IPS-NIHi11 (cell line): ENCODE results near the gene TOM1L2.
"Not testable (repeated sequence)": the region's sequence is repeated elsewhere in the genome, so short reads cannot be mapped to it uniquely, and the experiment has no call there.

Experiments
- DNase-seq: peaks from one replicate; pipeline ENCODE4 v3.0.0; 2012; ENCODE audit warnings: mixed read lengths, low spot score

Gene TOM1L2

DNA sequence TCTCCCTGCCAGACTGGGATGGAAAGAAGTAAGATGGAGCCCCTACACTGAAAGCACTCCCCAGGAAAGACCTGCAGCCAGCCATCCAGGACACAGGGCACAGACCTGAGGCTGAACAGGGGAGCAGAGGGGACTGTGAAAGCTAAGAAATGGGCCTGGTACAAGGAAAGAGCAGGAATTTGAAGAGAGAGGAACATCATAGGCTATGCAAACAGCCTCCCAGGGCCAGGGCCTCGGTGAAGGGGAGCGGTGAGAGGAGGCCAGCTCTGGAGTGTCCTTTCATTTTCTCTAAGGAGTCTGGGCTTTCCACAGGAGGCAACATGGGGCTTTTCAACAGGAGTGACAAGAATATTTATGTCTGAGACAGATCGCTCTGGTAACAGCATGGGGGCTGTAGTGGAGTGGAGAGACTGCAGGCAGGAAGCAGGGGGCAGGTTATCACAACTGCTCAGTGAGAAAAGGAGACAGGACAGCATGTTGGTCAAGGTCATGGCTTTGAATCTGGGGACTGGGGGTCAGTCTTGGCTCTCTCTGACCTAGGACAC, 50.1 kb downstream of the TOM1L2 start:
- DNase-seq, result no peak

DNA sequence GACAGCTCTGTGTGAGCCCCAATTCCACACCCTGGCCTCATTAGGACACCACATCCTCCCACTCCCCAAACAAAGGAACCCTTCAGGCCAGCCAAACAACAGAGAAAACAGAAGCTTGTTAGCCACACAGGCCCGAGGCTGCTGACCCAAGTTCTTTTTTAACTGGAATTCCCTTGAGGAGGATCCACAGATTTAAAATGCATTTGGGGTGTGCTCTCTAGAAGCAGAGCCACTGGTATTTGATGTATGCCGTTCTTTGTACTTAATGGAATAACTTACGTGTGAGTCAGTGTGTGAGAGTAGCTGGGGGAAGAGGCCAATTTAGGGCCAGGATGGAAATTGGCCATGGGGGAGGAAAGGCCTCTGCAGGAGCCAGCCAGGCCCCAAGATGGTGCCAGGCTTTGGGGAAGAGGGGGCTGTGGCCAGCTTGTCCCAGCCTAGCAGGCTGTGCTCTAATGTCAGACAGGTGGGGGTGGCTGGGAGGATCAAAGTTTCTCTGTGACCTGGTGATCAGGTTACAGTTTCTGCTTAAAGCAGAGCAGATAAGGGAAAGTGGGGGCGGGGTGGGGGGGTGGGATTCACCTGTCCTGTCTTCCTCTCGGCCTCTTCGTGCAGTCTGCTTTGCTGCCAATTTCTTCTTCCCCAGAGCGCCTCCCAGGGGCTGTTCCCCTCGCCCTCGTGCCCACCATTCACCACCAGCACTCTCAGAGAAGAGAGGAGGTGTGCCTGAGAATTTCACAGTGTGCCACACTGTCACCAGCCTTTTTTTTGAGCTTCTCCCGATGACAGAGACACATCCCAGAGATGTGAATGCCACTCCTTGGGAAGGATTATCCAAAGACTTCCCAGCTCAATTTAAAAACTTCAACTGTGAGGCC, 50.8 kb downstream of the TOM1L2 start:
- DNase-seq, result no peak

DNA sequence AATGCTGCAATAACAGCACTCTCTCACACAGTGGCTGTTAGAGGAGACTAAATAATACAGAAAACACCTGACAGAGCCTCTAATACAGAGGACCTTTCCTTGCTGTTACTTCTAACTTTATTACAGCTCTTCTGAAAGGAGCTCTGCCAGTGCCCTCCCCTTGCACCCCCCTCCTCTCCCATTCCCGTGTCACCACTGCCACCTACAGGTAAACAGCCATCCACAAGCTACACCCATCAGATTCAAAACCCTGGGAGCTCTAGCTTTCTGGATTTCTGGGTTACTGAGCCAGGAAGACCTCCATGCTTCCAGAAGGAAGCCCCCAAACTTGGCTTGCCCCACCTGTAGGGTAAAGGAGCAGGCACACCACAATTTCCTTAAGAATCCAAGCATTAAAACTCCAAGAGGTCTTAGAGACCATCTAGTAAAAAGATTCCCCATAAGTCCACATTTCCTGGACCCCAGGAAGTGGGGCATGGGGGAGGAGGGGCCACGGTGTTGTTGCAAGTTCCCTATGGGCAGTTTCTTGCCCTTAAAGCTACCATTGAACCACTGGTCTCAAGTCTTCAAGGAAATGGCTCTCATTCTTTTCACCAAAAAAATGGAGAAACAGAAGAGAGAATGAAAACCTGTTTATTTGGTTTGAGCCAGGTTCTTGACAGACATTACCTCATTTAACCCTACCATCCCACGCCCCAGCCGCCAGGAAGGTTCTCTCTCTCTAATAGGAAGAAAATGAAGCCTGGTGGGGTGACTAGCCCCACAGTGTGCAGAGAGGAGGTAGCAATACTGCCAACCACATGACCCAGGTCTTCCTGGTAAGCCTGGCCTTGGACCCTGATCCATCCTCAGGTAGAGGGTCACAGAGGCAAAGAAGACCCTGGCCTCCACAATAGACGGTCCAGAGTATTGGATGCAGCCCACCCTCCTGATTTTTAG, 52.8 kb downstream of the TOM1L2 start:
- DNase-seq, result peak; percentile 81

DNA sequence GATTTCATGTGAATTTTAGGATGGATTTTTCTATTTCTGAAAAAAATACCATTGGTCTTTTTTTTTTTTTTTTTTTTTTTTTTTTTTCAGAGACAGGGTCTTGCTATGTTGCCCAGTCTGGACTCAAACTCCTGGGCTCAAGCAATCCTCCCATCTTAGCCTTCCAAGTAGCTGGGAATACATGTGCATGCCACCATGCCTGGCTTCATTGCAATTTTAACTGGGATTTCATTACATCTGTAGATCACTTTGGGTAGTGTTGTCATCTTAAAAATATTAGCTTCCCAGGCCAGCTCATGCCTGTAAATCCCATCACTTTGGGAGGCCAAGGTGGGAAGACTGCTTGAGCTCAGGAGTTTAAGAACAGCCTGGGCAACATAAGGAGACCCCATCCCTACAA, 54.8 kb downstream of the TOM1L2 start:
- no peak for DNase-seq

DNA sequence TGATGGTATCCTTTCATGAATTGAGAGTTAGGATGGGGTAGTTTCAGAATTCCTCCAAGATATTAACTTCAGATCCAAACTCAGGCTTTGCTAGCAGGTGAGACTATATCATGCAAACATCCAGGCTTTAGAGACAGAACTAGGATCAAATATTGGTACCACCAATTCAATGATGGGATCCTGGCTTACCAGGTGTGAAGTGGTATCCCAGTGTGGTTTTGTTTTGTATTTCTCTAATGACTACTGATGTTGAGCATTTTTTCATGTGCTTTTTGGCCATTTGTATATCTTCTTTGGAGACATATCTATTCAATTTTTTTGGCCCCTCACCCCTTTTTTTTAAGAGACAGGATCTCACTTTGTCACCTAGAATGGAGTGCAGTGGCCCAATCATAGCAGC, 57.0 kb downstream of the TOM1L2 start:
- no peak for DNase-seq

DNA sequence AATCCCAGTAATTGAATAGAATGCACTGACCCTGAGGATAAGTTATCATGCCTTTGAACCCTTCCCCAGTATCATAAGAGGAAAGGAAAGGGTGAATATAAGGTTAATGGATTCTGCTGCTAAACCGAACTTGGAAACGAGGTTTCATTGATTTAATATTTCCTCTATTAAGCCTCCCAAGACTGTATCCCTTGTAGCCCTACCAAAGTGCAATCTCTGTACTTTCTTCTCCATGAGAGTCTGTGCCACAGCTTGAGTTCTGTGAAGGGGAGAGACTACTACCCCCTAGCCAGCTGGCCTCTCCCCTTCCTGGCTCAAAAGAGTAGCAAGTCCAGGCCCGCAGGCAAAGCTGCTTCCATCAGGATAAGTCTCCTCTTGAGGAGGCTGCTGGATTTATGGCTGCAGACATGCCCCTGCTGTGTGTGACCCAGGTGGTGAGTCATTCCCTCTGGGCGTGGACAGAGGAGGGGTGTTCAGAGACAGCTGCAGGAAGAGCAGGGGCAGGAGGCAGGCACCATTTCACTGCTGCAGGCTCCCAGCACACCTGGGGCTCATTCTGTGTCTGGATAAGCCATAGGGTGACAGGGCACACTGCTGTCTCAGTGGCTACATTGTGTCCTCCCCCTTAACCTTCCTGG, 58.4 kb downstream of the TOM1L2 start:
- peak; percentile 72 for DNase-seq

DNA sequence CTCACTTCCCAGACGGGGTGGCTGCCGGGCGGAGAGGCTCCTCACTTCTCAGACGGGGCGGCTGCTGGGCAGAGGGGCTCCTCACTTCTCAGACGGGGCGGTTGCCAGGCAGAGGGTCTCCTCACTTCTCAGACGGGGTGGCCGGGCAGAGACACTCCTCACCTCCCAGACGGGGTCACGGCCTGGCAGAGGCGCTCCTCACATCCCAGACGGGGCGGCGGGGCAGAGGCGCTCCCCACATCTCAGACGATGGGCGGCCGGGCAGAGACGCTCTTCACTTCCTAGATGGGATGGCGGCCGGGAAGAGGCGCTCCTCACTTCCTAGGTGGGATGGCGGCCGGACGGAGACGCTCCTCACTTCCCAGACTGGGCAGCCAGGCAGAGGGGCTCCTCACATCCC, 59.9 kb downstream of the TOM1L2 start:
- DNase-seq, result not testable (repeated sequence)

DNA sequence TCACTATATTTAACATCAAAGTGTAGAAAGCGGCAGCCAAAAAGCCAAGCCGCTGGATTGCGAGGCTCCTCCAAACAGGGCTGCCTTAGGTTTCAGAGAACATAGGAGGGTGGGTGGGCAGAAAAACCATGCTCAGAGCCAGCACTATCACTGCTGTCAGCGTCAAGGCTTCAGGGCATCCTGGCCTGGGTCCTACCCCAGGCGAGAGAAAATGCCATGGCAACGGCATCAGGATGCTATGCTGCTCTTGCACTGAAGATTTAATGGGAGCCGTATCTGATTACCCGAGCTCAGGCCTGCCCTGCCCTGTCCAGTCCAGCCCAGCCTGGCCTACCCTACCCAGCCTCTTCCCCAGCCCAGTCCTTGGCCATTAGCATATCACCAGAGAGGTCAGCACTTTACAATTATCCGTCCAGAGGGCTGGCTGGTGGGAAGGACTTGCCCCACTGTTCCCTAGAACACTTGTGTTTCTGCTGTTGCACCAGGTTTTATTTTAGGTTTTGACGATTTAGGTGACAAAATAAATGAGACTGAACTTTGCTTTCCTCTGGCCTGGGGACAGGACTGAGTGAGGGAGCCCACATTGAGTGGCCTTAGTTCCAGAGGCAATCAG, 61.1 kb downstream of the TOM1L2 start:
- DNase-seq, result no peak

DNA sequence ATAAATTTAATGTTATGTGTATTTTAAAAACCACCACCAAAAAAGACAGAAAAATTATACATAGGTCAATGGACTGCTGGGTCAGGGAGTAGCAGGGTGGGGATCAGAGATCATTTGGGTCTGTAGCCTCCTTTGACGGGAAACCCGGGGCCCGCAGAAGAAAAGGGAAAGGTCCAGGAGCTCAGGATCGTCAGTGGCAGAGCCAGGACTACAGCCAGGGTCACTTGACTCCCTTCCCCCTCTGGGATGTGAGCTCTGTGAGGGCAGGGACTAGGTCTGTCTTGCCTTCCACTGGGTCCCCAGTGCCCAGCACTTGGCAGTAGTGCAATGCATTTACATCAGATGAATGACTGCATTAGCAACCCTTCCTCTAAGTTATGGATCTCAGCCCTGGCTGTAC, 62.1 kb downstream of the TOM1L2 start:
- DNase-seq, result no peak

DNA sequence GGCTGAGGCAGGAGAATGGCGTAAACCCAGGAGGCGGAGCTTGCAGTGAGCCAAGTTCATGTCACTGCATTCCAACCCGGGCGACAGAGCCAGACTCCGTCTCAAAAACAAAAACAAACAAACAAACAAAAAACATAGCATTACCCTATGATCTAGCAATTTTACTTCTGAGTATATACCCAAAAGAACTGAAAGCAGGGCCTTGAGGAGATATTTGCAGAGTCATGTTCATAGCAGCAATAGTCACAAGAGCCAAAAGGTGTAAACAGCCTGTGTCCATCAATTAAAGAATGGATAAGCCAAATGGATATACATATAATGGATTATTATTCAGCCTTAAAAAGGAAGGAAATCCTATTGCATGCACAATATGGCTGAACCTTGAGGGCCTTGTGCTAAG, 63.1 kb downstream of the TOM1L2 start:
- no peak for DNase-seq

DNA sequence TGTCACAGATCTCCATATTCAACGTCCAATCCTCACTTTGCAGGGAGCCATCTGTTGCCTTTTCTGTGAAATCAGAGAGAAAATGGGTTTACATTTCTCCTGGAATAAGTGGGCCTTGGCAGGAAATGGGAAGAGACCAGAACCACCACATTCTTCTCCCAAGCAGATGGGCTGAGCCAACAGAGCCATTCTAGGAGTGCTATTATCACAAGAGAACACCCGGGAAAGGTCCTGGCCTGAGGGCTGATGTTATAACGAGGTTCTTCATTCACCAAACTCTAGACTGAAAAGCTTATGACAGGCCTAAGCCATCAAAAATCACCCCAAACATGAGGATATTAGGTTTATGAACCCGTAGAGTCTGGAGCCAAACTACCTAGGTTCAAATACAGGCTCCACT, 64.7 kb downstream of the TOM1L2 start:
- DNase-seq, result no peak

DNA sequence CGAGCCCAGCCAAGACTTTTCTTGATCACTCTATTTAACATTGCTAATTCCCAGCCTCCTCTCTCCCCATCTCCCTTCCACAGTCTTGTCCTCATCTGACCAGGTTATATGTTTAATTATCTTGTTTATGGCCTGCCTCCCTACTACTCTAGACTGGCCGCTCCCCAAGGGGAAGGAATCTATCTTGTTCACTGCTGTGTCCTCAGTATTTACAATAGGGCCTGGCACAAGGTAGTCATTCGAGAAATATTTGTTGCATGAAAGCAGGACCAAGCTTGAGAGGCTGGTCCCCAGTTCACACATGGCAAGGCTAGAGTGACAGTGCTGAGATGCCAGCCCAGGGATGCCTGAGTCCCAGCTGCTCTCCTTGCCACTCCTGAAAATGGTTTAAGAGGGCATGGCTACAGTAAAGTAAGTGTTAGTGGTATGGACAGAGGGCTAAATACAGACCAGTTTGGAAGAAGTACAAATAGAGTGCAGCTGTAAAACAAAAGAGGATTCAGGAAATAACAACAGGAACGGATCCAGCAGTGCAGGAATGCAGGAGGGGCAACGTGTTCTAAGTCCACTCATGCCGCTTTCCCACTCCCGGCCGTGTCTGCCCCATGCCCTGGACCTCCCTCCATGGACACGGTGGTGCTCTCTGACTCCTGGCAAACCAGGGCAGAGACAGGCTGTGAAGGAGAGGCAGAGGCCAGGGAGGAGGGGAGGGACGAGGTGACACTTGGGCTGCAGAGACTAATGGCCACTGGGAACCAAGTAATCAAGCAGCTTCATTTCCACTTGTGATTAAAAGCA, 65.6 kb downstream of the TOM1L2 start:
- no peak for DNase-seq

DNA sequence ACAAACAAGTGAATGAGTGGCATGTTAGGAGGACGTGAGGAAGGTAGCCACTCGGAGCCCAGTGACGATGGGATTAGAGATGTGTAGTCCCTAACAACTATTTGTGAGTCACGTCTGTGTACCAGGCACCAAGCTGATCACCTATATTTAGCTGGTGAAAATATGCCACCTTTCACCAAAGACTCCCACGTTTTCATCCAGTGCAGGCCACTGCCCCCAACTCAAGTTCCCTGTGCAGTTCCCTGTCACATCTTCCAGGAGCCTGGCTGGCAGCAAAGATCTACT, 67.2 kb downstream of the TOM1L2 start:
- no peak for DNase-seq

DNA sequence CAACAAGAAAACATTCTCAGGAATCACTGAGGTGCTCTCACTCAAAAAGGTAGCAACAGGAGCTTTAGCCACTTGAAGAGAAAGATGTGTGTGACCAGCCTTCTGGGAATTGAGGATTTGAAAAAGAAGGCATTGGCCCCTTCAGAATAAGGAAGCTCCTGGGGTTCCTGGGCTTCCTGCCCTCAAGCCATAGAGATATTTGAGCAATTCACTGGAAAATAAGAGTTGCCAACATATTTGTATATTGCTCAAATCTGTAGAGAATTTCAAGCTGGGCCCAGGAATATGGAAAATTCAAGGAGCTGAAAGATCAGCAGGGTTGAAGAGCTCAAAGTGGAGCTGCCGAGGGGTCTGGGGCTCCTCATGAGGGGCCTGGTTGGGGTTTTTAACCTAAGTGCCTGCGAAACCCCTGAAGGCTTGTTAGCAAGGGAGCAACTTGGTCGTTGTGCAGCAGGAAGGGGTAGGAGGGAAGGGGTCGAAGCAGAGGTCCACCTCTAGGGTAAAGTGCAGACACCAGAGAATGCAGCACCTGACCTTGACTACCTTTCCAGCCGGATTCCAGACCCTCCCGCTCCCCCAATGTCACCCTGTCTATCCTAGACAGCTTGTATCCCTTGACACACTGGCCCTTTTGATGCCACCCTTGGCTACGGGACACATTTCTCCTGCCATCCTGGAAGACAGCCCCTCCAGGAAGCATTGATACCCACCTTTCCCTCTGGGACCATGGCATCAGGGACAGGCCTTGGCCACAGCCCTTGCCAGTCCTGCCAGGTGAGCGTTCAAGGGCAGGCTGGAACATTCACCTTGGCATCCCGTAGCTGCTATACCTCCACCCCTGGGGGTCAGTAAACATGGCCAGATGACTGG, 67.8 kb downstream of the TOM1L2 start:
- no peak for DNase-seq

DNA sequence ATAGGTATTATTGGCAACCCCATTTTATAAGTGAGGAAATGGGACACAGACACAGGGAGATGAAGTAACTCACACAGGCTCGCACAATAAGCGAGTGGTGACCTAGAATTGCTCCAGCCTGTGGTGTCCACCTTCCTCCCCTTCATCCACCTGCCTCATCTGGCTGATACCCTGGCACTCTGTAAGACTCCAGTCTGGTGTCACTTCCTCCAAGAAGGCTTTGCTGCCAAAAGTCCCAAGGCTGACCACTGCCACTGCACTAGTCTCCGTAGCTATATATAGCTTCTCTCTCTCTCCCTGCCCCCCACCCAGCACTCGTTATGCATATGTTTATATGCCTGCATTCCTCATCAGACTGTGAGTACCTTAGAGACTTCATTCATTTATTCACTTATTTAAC, 69.3 kb downstream of the TOM1L2 start:
- DNase-seq, result no peak

DNA sequence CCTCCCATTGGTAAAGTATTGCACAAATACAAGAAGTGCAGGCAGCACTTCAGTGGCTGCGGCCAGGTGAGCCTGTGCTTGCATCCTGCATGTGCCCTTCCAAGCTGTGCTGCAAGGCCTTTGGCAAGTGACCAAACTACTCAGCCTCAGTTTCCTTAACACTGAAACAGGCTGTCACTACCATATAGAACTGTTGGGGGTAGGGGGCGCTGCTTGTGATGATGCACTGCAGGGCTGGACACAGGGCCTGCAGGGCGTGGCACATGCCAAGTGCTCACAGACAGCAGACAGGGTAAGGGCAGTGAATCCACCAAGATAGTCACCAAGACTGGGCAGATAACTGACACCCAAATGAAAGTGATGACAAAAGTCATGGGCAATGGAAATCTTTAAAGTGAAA, 69.8 kb downstream of the TOM1L2 start:
- DNase-seq, result no peak

DNA sequence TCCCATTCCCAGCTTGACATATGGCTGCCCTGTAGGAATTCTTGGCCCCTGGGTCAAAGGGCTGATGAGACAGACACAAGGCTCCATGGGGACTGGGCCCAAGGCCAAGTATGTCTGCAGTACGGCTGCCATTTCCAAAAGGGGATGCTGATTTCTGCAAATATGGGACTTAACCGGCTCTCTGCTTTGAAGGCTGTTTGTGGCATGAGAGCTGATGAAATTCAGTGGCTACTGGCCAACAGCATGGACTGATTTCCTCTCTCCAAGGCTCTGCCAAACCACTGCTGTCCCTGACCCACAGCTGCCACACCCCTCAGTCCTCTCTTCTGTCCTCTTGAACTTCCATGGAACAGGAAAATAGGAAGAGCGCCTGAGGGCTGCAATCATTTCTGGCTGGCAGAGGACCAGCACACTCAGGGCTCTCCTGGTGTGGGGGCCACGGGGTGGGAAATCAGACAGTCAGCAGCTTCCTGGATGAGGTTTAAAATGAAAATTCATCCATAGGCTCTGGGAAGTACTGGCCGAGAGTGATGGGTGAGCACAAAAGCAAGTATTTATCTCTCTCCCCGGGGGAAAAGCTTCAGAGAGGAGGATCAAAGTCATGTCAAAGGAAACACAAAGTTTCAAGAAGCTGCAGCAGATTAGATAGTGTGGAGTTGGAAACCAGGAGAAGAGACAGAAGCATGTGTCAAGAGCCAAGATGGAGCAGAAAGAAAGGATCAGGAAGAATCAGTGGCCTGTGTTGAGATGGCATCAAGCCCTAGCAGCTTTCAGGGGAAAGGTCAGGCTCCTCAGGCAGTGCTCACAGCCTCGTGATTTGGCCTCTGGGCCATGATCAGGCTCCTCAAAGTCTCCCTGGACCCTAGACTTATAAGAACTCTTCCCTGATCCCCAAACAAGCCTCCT, 71.3 kb downstream of the TOM1L2 start:
- no peak for DNase-seq

DNA sequence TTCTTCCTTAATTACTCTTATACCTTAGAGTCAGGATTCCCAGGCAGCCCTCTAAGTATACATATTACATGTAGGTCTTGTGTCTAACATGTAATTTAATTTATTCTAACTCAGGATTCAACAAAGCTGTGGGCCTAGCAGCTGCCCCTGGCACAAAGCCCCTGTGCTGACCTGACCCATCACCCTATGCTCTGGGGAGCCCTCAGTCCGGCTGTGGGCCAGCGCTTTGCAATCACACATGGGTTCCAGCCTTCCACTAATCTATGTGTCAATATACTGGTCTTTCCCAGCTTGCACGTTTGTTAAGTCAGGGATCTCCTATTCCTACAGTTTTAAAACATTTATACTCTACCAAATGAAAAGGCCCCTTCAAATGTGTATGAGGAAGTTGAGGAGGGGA, 72.7 kb downstream of the TOM1L2 start:
- DNase-seq, result no peak

DNA sequence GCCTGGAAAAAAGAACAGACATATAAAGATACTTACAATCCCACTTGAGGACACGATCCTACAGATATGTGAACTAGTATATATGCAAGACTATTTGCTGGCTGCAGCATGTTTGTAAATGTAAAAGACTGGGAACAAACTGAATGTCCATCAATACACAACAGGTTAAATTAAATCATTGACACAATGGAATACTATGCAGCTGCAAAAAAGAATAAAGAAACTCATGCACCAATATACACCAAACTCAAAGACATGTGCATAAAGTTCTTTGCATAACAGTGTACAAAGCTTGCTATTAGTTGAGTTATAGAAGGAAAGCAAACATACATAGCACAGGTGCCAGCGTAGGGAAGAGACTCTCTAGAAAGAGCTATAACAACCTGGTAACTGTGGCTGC, 73.5 kb downstream of the TOM1L2 start:
- DNase-seq, result no peak
